ENCODE results near the gene RAPGEFL1.
"Not testable (repeated sequence)": the region's sequence is repeated elsewhere in the genome, so short reads cannot be mapped to it uniquely, and the experiment has no call there.

Gene RAPGEFL1

GRCh38 chr17:40224718-40225550 lies 47.7 kb downstream of the RAPGEFL1 start:
- TF ChIP-seq CTCF (IDR thresholded peaks at IDR 0.05; ENCODE audit: low read depth, low read length, missing control alignments): no peak
- no peak overlapping the region for H3K4me3 ChIP-seq (ENCODE audit: low read depth, low read length)
- DNase-seq (ENCODE audit: low read depth): no peak

GRCh38 chr17:40229146-40229545 lies 51.9 kb downstream of the RAPGEFL1 start:
- not testable (repeated sequence) for DNase-seq (ENCODE audit: low read depth)

GRCh38 chr17:40230670-40231069 lies 53.4 kb downstream of the RAPGEFL1 start:
- DNase-seq (ENCODE audit: low read depth): no peak
- TF ChIP-seq CTCF (IDR thresholded peaks at IDR 0.05; ENCODE audit: low read depth, low read length, missing control alignments): no peak

More at GRCh38 chr17:40229146-40229545, 51.9 kb downstream of the RAPGEFL1 start:
- H3K4me3 ChIP-seq (ENCODE audit: low read depth, low read length): not testable (repeated sequence)

GRCh38 chr17:40231928-40232327 lies 54.7 kb downstream of the RAPGEFL1 start:
- not testable (repeated sequence) for DNase-seq (ENCODE audit: low read depth); H3K4me3 ChIP-seq (ENCODE audit: low read depth, low read length)

More at GRCh38 chr17:40230670-40231069, 53.4 kb downstream of the RAPGEFL1 start:
- no peak overlapping the region for H3K4me3 ChIP-seq (ENCODE audit: low read depth, low read length)

GRCh38 chr17:40241252-40241834 lies 64.1 kb downstream of the RAPGEFL1 start:
- no peak for DNase-seq (ENCODE audit: low read depth)
- H3K4me3 ChIP-seq (ENCODE audit: low read depth, low read length): no peak overlapping the region
- TF ChIP-seq CTCF (IDR thresholded peaks at IDR 0.05; ENCODE audit: low read depth, low read length, missing control alignments): no peak

GRCh38 chr17:40242774-40243173 lies 65.5 kb downstream of the RAPGEFL1 start:
- no peak overlapping the region for H3K4me3 ChIP-seq (ENCODE audit: low read depth, low read length)
- no peak for DNase-seq (ENCODE audit: low read depth)
- TF ChIP-seq CTCF (IDR thresholded peaks at IDR 0.05; ENCODE audit: low read depth, low read length, missing control alignments): no peak

GRCh38 chr17:40243761-40244160 lies 66.5 kb downstream of the RAPGEFL1 start:
- no peak for DNase-seq (ENCODE audit: low read depth)
- H3K4me3 ChIP-seq (ENCODE audit: low read depth, low read length): no peak overlapping the region
- TF ChIP-seq CTCF (IDR thresholded peaks at IDR 0.05; ENCODE audit: low read depth, low read length, missing control alignments): no peak

- no peak for TF ChIP-seq CTCF (IDR thresholded peaks at IDR 0.05; ENCODE audit: low read depth, low read length, missing control alignments)
- no peak overlapping the region for H3K4me3 ChIP-seq (ENCODE audit: low read depth, low read length)
- DNase-seq (ENCODE audit: low read depth): no peak
These were observed 67.0 kb downstream of the RAPGEFL1 start for GRCh38 chr17:40244255-40244654.
